Measurements from ENCODE around the gene CEBPZ.

CEBPZ gene

DNA sequence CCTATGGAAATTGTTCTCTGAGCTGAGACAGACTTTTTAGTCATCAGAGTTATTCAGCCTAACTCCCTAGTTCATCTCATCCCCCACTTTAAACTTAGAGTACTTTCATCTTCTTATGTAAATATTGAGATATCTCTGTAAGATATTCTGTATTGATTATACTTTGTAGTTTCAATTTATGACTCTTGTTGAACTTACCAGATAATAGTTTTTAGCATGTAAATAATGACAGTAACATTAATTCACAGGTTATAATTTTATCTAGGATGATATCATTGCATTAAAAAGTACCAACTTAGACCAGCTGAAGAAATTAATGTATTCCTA, 59.8 kb downstream of the CEBPZ start:
- no peak for DNase-seq

DNA sequence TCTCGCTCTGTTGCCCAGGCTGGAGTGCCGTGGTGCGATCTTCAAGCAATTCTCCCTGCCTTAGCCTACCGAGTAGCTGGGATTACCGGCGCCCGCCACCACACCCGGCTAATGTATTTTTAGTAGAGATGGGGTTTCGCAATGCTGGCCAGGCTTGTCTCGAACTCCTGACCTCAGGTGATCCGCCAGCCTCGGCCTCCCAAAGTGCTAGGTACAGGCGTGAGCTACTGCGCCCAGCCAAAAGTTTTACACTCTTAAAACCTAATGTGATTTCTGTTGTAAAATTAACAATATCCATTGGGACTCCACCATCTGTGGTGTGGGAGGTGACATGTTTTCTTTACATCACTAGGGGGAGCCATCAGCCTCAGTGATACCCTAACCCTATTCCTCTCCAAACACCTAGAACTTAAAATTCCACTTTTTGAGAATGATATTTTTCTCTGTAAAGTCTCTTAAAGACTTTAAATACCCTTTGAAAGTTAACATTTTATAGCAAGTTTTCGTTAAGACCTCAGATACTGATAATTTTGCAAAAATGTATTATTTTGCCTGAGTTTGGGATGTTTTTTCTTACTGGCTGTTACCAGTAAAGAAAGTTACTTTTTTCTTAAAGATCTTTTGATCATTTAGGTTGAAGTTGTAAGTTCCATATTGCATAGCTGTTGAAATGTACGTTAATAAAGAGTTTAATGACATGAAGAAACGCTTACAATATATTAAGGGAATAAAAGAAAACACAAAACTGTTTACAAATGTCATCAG, 63.0 kb downstream of the CEBPZ start:
- no peak for DNase-seq

DNA sequence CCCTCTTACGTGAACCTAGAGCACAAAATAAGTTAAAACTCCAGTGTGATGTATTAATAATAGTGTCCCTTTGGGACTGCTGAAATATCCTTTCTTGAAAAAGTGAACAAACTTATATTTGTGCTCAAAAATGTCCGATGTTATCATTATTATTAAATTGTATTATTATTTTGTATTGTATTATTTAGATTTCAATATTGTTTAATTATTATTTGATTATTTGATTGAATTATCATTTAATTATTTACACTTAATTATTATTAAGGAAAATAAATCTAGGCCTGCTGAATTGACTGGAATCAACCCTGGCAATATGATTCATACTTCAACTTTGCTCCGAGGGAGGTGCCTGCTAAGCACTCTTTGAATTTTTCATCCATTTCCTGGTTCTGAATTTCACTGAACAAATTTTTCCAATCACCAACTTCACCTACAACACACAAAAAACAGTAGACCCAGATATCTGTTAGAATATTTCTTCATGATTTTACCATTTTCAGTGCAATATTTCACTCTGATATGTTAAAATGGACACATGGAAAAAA, 63.7 kb downstream of the CEBPZ start:
- no peak for DNase-seq

DNA sequence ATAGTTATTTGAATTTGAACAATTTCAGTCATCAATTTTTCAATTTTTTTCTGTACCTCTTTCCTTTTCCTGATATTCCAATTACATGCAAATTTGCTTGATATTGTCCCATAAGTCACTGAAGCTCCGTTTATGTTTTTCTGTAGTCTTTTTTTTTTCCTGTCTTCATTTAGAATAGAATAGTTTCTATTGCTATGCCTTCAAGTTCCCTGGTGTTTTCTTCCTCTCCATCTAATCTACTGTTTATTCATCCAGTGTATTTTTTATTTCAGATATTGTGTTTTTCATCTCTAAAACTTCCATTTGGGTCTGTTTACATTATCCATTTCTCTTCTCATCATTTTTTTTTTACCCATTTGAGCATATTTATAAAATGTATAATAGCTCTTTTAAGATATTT, 66.6 kb downstream of the CEBPZ start:
- DNase-seq: no peak

DNA sequence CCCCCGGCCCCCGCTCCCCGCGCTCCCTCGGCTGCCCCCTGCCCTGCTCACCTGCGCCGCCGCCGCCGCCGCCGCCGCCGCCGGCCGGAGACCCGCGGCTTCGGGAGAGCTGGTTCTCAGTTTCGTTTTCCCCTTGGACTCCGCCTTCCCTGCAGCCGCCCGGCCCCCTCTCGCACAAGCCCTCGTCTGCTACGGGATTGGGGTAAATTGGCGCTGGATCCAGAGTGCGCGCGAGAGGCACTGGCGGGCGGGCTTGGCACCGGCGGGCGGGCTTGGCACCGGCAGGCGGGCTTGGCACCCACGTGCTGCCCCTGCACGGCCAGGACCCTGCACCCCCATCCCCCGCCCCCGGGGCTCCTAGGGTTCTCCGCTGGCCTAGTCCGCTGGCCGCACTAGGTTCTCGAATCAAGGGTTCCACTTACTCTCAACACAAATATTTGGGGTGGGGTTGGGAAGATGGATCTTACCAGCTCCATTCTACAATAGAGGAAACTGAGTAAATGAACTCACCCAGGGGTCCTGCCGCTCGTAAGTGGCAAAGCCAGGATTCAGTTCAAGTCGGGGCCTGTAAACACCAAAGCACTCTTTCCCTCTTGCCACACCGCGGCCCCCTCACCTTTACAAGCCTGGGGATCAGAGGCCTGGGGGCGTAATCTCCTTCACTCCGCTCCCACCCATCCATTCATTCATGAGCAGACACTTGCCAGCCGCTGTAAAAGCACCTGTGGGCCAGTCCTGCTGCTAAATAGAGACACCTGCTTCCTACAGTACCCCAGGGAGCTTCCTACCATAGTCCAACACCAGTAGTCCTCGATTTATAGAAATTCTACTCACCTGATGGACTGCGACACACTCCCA, 74.3 kb downstream of the CEBPZ start, which contains the start of gene EIF2AK2:
Gene EIF2AK2 (minus strand): TSS at position 124 of the 858 bp plus-strand sequence. CDS start 9,174 bp downstream, outside the sequence.
- DNase-seq: peak; percentile 70

DNA sequence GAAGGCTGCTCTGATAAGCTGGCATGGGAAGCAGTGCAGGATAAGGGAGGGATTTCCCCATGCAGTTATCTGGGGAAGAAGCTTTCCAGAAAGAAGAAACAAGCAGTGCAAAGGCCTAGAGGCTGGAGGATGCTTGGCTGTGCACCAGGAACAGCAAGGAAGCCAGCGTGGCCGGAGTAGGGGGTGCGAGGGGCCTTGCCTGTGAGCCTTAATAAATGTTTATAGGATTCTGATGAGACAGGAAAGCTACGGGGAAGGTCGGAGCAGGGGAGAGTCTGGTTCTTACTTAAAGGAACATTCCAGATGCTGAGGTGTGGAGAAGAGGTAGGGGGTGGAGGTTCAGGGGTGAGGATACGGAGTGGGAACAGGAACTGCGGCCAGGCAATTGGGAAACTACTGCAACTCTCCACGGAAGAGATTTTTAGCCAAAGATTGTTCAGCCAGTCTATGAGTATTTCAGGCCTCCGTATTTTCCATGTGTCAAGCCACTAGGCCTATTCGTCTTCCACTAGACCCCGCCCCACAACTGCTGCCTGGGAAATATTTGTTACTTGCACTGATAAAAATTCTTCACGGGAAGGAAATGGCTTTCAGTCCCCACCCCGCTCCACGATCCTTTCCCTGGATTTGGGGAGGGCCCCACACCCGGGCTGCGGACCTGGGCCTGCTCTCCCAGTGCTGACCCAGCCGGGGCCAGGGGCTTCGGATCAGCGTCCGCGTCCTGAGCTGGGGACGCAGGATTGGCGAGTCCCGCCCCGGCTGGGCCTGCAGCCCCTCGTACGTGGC, 75.1 kb downstream of the CEBPZ start:
- DNase-seq: peak; percentile 23

DNA sequence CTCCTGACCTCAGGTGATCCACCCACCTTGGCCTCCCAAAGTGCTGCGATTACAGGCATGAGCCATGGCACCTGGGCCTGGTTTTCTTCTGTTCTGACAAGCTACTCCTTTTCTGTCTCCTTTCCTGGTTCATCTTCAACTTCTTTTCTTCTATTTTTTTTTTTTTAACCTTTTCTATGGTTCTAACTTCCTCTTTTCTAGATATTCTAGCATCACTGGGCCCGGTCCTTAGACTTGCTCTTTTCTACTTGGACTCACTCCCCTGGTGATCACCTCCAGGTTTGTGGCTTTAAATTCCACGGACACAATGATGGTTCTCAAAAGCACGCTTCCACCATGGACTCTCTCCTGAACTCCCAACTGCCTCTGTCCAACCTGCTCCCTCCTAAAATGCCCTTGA, 76.6 kb downstream of the CEBPZ start:
- DNase-seq: no peak

DNA sequence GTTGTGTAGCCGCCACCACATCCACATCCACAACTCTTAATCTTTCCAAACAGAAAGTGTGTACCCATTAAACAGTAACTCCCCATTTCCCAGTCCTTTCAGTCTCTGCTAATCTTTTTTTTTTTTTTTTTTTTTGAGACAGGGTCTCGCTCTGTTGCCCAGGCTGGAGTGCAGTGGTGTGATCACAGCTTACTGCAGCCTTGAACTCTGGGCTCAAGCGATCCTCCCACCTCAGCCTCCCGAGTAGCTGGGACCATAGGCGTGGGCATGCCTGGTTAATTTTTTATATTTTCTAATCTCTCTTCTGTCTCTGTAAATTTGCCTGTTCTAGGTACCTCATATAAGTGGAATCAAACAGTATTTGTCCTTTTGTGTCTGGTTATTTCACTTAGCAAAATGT, 78.2 kb downstream of the CEBPZ start:
- no peak for DNase-seq
